ENCODE measurements around the gene DNAAF8.

The DNAAF8 gene

GRCh38 chr16:4797805-4798252 lies 63.5 kb downstream of the DNAAF8 start:
- DNase-seq (ENCODE audit: insufficient read length, low spot score), result no peak
- FAIRE-seq, result no peak

GRCh38 chr16:4798456-4798855 lies 64.1 kb downstream of the DNAAF8 start:
- DNase-seq (ENCODE audit: insufficient read length, low spot score), result no peak
- no peak for FAIRE-seq
